Mesothelial cell of epicardium (in vitro differentiated cells): ENCODE results near the gene CDKN1A. TPM values are rescaled to one million over a fixed set of nuclear protein-coding genes. Genes with fewer than 3 reads are reported as not detected.
"Not testable (repeated sequence)": the region's sequence is repeated elsewhere in the genome, so short reads cannot be mapped to it uniquely, and the experiment has no call there.

Source experiments
- DNase-seq, 2 experiments: peaks; one replicate each; pipeline ENCODE4 v3.0.0; 2021; ENCODE audit warnings: low spot score in 2 of 2; ENCODE audit not compliant: unreplicated experiment in 2 of 2
- H3K27ac Mint-ChIP-seq: 2 replicates; pipeline ENCODE4 v1.8.0; 2021; ENCODE audit warnings: mixed read lengths
- H3K27me3 Mint-ChIP-seq: 2 replicates; pipeline ENCODE4 v1.8.0; 2021; ENCODE audit warnings: low read depth, mixed read lengths
- H3K36me3 Mint-ChIP-seq: 2 replicates; pipeline ENCODE4 v1.8.0; 2021; ENCODE audit warnings: mixed read lengths
- H3K4me1 Mint-ChIP-seq: 2 replicates; pipeline ENCODE4 v1.8.0; 2021; ENCODE audit warnings: mixed read lengths
- H3K4me3 Mint-ChIP-seq: 2 replicates; pipeline ENCODE4 v1.8.0; 2021; ENCODE audit warnings: mild to moderate bottlenecking, moderate library complexity, mixed read lengths
- H3K9me3 Mint-ChIP-seq: 2 replicates; pipeline ENCODE4 v1.8.0; 2021; ENCODE audit warnings: mixed read lengths
- total RNA-seq: library from RNA; stranded (reverse); gene quantifications from 3 replicates; pipeline ENCODE4 v1.2.1, GENCODE V29; 2021
- TF ChIP-seq, protein P1 (sequence below): fragments of 200-600 bp; sonication (generic); IDR thresholded peaks from one replicate; pipeline ENCODE4 v1.5.0; 2021; ENCODE audit warnings: antibody characterized with exemption; ENCODE audit not compliant: unreplicated experiment

The CDKN1A gene
- total RNA-seq, 1 donor from 2014 or later, result 57.1 TPM

GRCh38 chr6:36650848-36651478, 27.6 kb upstream of the CDKN1A start:
- no peaks in the 10 kb centered on the region for H3K9me3 Mint-ChIP-seq
- peaks cover 32% of the 10 kb centered on the region for H3K27me3 Mint-ChIP-seq
- peaks cover 18% of the 10 kb centered on the region for H3K4me1 Mint-ChIP-seq
- H3K4me3 Mint-ChIP-seq, result no peak overlapping the region
- TF ChIP-seq, protein P1, sequence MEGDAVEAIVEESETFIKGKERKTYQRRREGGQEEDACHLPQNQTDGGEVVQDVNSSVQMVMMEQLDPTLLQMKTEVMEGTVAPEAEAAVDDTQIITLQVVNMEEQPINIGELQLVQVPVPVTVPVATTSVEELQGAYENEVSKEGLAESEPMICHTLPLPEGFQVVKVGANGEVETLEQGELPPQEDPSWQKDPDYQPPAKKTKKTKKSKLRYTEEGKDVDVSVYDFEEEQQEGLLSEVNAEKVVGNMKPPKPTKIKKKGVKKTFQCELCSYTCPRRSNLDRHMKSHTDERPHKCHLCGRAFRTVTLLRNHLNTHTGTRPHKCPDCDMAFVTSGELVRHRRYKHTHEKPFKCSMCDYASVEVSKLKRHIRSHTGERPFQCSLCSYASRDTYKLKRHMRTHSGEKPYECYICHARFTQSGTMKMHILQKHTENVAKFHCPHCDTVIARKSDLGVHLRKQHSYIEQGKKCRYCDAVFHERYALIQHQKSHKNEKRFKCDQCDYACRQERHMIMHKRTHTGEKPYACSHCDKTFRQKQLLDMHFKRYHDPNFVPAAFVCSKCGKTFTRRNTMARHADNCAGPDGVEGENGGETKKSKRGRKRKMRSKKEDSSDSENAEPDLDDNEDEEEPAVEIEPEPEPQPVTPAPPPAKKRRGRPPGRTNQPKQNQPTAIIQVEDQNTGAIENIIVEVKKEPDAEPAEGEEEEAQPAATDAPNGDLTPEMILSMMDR, result no peak
- H3K36me3 Mint-ChIP-seq, result no peaks in the 10 kb centered on the region
- H3K27ac Mint-ChIP-seq, result no peak overlapping the region
- no peak for DNase-seq

DNA sequence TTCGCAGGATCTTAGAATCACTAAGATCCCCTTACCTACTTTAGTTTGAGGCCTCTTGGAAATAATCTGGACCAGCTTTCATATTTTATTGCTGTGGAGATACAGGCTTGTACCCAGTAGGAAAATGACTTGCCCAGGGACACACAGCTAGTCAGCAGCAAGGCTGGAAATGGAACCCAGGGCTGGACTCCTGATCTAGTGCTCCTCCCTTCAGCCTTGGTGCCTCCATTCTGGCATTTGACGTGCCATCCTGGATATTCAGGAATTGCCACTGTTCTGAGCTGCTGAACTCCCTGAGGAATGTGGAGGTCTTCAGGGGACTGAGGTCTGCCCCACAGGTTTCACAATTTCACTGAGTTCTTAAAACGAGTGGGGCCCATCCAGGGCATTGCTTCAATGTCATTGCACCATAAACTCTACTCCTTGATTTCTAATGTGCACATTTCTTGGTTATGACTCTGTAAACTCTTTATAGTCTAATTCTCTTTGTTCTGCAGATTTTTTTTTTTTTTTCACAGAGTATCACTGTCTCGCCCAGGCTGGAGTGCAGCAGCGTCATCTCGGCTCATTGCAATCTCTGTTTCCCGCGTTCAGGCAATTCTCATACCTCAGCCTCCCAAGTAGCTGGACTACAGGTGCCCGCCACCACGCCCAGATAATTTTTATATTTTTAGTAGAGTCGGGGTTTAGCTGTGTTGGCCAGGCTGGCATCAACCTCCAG, 26.7 kb upstream of the CDKN1A start:
- no peak overlapping the region for H3K27ac Mint-ChIP-seq
- no peaks in the 10 kb centered on the region for H3K36me3 Mint-ChIP-seq
- TF ChIP-seq, protein P1, result no peak
- no peak overlapping the region for H3K4me3 Mint-ChIP-seq
- no peak for DNase-seq
- peaks cover 20% of the 10 kb centered on the region for H3K4me1 Mint-ChIP-seq
- peaks cover 35% of the 10 kb centered on the region for H3K27me3 Mint-ChIP-seq
- H3K9me3 Mint-ChIP-seq, result peaks cover 4% of the 10 kb centered on the region

- DNase-seq, H3K4me3 Mint-ChIP-seq, H3K9me3 Mint-ChIP-seq, H3K27ac Mint-ChIP-seq, H3K36me3 Mint-ChIP-seq: not testable (repeated sequence)
- Mint-ChIP-seq H3K27me3 (peaks cover 35% of the 10 kb centered on the region), H3K4me1 (peaks cover 31% of the 10 kb centered on the region)
Observed at GRCh38 chr6:36654469-36654868, 24.0 kb upstream of the CDKN1A start.

DNA sequence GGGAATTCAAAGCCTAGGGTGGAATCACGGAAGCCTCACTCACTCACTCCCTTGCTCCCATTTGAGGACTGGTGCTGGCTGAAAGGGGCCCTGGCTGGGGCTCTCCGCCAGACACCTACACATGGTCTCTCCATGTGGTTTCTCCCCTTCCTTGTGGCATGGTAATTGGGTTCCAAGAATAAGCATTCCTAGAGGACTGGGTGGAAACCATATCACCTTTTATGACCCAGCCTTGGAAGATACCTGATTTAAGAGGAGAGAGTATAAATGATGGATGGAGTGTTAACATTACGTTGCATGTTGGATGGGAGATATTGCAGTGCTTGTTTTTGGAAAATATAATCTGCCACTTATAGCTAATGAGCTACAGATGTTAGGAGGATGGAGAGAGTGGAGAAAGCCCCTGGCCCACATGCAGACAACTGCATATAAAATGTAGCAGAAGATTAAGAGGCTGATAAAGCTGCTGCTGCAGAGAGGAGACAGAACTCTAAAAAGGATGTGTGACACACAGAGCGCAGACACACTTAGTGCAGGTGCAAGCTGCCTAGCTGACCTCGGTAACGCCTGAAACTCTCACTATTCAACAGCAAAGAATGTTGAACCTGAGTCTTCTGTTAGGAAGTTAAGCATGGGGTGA, 23.3 kb upstream of the CDKN1A start:
- no peak for DNase-seq
- Mint-ChIP-seq H3K27ac (no peak overlapping the region), H3K4me3 (no peak overlapping the region), H3K4me1 (peaks cover 28% of the 10 kb centered on the region), H3K36me3 (no peaks in the 10 kb centered on the region), H3K9me3 (peaks cover 4% of the 10 kb centered on the region), H3K27me3 (peaks cover 31% of the 10 kb centered on the region)
- TF ChIP-seq, protein P1, result no peak

DNA sequence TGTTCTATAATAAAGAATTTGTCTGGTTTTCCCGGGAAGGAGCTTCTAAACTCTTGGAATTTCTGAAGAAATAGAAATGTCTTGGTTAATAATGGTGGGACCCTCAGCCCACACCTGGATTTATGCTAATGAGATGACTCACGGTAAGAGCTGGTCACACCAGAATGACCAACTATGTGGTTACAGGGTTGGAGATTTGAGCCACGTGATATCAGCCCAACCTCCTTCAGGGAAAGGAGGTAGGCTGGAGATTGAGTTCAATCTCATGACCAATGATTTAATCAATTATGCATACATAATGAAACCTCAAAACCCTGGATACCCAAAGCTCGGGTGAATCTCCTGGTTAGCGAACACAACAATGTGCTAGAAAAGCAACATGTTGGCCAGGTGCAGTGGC, 22.1 kb upstream of the CDKN1A start:
- Mint-ChIP-seq H3K36me3 (no peaks in the 10 kb centered on the region), H3K27me3 (peaks cover 29% of the 10 kb centered on the region), H3K4me1 (peaks cover 23% of the 10 kb centered on the region), H3K4me3 (no peak overlapping the region), H3K27ac (no peak overlapping the region), H3K9me3 (peaks cover 4% of the 10 kb centered on the region)
- no peak for DNase-seq
- TF ChIP-seq, protein P1, result no peak

DNA sequence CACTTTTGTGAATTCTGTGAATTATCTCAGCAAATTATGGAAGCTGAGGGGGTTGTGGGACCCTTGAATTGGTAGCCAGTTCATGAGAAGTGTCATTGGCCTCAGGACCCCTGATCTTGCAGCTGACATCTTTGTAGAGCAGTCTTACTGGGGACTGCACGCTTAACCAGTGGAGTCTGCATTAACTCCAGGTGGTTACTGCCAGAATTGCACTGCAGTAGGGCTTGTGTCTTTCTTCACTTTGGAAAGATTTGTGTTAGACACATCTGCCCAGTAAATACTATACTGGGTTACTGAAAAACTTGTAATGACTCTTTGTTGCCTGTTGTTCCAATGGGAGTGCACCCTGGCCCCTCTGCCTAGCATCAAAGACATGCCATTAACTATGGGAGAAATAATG, 21.2 kb upstream of the CDKN1A start:
- Mint-ChIP-seq H3K9me3 (peaks cover 4% of the 10 kb centered on the region), H3K4me3 (no peak overlapping the region), H3K27ac (no peak overlapping the region), H3K36me3 (no peaks in the 10 kb centered on the region), H3K4me1 (peaks cover 23% of the 10 kb centered on the region), H3K27me3 (peaks cover 27% of the 10 kb centered on the region)
- TF ChIP-seq, protein P1, result no peak
- no peak for DNase-seq
